Esophagus squamous epithelium (tissue), 5 donors: ENCODE results near the gene SPDEF. TPM values are rescaled to one million over a fixed set of nuclear protein-coding genes. Genes with fewer than 3 reads are reported as not detected.

ENCODE experiments used
- DNase-seq: peaks from one replicate; lab custom pipeline; 2025; lab: John Stamatoyannopoulos, UW
- H3K27ac ChIP-seq, 4 donors: fragments of 200-600 bp; sonication (generic); one replicate each; pipeline ENCODE4 v1.5.1; 2016 to 2019; ENCODE audit warnings: mild to moderate bottlenecking in 1 of 4
- H3K27me3 ChIP-seq, 4 donors: fragments of 200-600 bp; sonication (generic); 1 replicate in 3 of 4; 2 replicates in 1 of 4; pipeline versions ENCODE4 v1.5.1 to v1.6.0; 2017 to 2021; ENCODE audit warnings: antibody characterized with exemption in 1 of 4
- H3K36me3 ChIP-seq, 3 donors: fragments of 200-600 bp; sonication (generic); one replicate each; pipeline ENCODE4 v1.5.1; 2016 to 2019
- H3K4me1 ChIP-seq, 3 donors: fragments of 200-600 bp; sonication (generic); one replicate each; pipeline ENCODE4 v1.5.1; 2017 to 2019
- H3K4me3 ChIP-seq, 4 donors: fragments of 200-600 bp; sonication (generic); 1 replicate in 3 of 4; 2 replicates in 1 of 4; pipeline ENCODE4 v1.5.1; 2016 to 2019; ENCODE audit warnings: mild to moderate bottlenecking in 2 of 4, moderate library complexity in 1 of 4
- H3K9me3 ChIP-seq, 3 donors: fragments of 200-600 bp; sonication (generic); one replicate each; pipeline ENCODE4 v1.5.1; 2016 to 2019
- CTCF ChIP-seq, 6 experiments: fragments of 450-650 bp in 4 of 6; fragments of 200-600 bp in 2 of 6; sonication (generic) in 2 of 6; IDR thresholded peaks; one replicate each; pipeline ENCODE4 v1.5.1; 2016 to 2019; ENCODE audit warnings: antibody characterized with exemption in 6 of 6, mild to moderate bottlenecking in 4 of 6, moderate library complexity in 4 of 6
- POLR2A ChIP-seq, 4 donors: fragments of 450-650 bp; IDR thresholded peaks; one replicate each; pipeline ENCODE4 v1.6.1; 2017; ENCODE audit warnings: antibody characterized with exemption in 4 of 4, mild to moderate bottlenecking in 4 of 4, moderate library complexity in 3 of 4
- WGBS, 2 donors: methylation state at CpG; one replicate each; pipeline ENCODE4 v1.1.5; 2018; 5-methylcytosine and 5-hydroxymethylcytosine counted together
- intact Hi-C: fragments of 100-400 bp; cut with DNase I; formaldehyde crosslinking; loops from one replicate; pipeline ENCODE4 v1.15.0; 2022
- total RNA-seq, 4 donors: library from RNA; depleted of rRNA; stranded (reverse); fragments of >200 nt; gene quantifications; one replicate each; pipeline ENCODE4 v1.1.0, GENCODE V29; 2016
- donor health status: DM: yes; HTN: yes; CAD: no.

The SPDEF gene
- total RNA-seq, 4 donors from 2014 or later: 0.79 TPM; not detected in 3

- WGBS, 2 donors: 46 to 61% methylated on average over 4 to 5 of the region's 10 CpGs
- no peak for DNase-seq
Measured at GRCh38 chr6:34553750-34554149, 2.4 kb downstream of the SPDEF start.

GRCh38 chr6:34553146-34553545 is 3.0 kb downstream of the SPDEF start:
- H3K36me3 ChIP-seq: no peaks in the 10 kb centered on the region
- H3K4me3 ChIP-seq: no peak overlapping the region
- H3K4me1 ChIP-seq: peaks cover 0 to 4% (median 0%) of the 10 kb centered on the region in 3 donors
- intact Hi-C loops: no loop called here
- WGBS, 2 donors: 10% methylated on average over 2 of the region's 4 CpGs; no CpG with 5 or more reads in 1 of the 2 donors
- peaks cover 0 to 8% (median 0%) of the 10 kb centered on the region in 4 donors for H3K27me3 ChIP-seq
- H3K27ac ChIP-seq: no peak overlapping the region
- peaks cover 0 to 4% (median 2%) of the 10 kb centered on the region in 3 donors for H3K9me3 ChIP-seq
- no peak for TF ChIP-seq POLR2A (IDR thresholded peaks at IDR 0.05)
- no peak for TF ChIP-seq CTCF (IDR thresholded peaks at IDR 0.05)
- no peak for DNase-seq

More at GRCh38 chr6:34553750-34554149, 2.4 kb downstream of the SPDEF start:
- Histone ChIP-seq H3K4me3 (no peak overlapping the region), H3K9me3 (peaks cover 0 to 9% (median 7%) of the 10 kb centered on the region in 3 donors), H3K27me3 (peaks cover 0 to 8% (median 0%) of the 10 kb centered on the region in 4 donors), H3K36me3 (no peaks in the 10 kb centered on the region), H3K27ac (no peak overlapping the region), H3K4me1 (peaks cover 0 to 4% (median 0%) of the 10 kb centered on the region in 3 donors)
- intact Hi-C loops: no loop called here
- TF ChIP-seq POLR2A (IDR thresholded peaks at IDR 0.05) (no peak), CTCF (IDR thresholded peaks at IDR 0.05) (no peak)

- Histone ChIP-seq H3K27me3 (peaks cover 0 to 8% (median 0%) of the 10 kb centered on the region in 4 donors), H3K36me3 (no peaks in the 10 kb centered on the region), H3K27ac (no peak overlapping the region), H3K4me1 (peaks cover 0 to 9% (median 0%) of the 10 kb centered on the region in 3 donors), H3K4me3 (no peak overlapping the region), H3K9me3 (no peaks in the 10 kb centered on the region)
- intact Hi-C loops: no loop called here
- WGBS, 2 donors: 77 to 81% methylated on average over 3 to 5 of the region's 5 CpGs
- no peak for TF ChIP-seq CTCF (IDR thresholded peaks at IDR 0.05)
- no peak for TF ChIP-seq POLR2A (IDR thresholded peaks at IDR 0.05)
- DNase-seq: no peak
Measured at GRCh38 chr6:34552620-34553019, 3.5 kb downstream of the SPDEF start.

GRCh38 chr6:34551720-34552119 is 4.4 kb downstream of the SPDEF start:
- H3K27ac ChIP-seq: no peak overlapping the region
- TF ChIP-seq POLR2A (IDR thresholded peaks at IDR 0.05): no peak
- no peak for TF ChIP-seq CTCF (IDR thresholded peaks at IDR 0.05)

GRCh38 chr6:34549804-34550202 is 6.3 kb downstream of the SPDEF start:
- TF ChIP-seq POLR2A (IDR thresholded peaks at IDR 0.05) (no peak), CTCF (IDR thresholded peaks at IDR 0.05) (no peak)
- Histone ChIP-seq H3K9me3 (no peaks in the 10 kb centered on the region), H3K27me3 (peaks cover 0 to 8% (median 0%) of the 10 kb centered on the region in 4 donors), H3K4me1 (peaks cover 0 to 21% (median 6%) of the 10 kb centered on the region in 3 donors), H3K27ac (no peak overlapping the region), H3K36me3 (no peaks in the 10 kb centered on the region), H3K4me3 (no peak overlapping the region)
- 100% methylated on average over 1 of the region's 2 CpGs; no CpG with 5 or more reads in 1 of the 2 donors for WGBS, 2 donors
- no peak for DNase-seq
- intact Hi-C loops: no loop called here

More at GRCh38 chr6:34551720-34552119, 4.4 kb downstream of the SPDEF start:
- WGBS, 2 donors: 93 to 95% methylated on average over 7 to 8 of the region's 8 CpGs
- Histone ChIP-seq H3K4me3 (no peak overlapping the region), H3K36me3 (no peaks in the 10 kb centered on the region), H3K9me3 (no peaks in the 10 kb centered on the region), H3K4me1 (peaks cover 0 to 15% (median 5%) of the 10 kb centered on the region in 3 donors), H3K27me3 (peaks cover 0 to 8% (median 0%) of the 10 kb centered on the region in 4 donors)
- intact Hi-C loops: no loop called here
- DNase-seq: no peak
